GM12865 (cell line): ENCODE data around the gene TMEM31.

Source experiments
- DNase-seq: peaks from one replicate; pipeline ENCODE4 v3.0.0; 2010; ENCODE audit warnings: low read depth
- H3K4me3 ChIP-seq: 2 replicates; pipeline ENCODE4 v1.5.1; 2011; ENCODE audit warnings: mild to moderate bottlenecking, low read depth, low read length, control low read depth
- TF ChIP-seq, protein P1 (sequence below): IDR thresholded peaks from 2 replicates; pipeline ENCODE4 v1.5.1; 2011; ENCODE audit warnings: low read length, control low read depth, low read depth, inconsistent platforms; ENCODE audit not compliant: insufficient read depth; ENCODE audit errors: missing control alignments

TMEM31 gene

DNA sequence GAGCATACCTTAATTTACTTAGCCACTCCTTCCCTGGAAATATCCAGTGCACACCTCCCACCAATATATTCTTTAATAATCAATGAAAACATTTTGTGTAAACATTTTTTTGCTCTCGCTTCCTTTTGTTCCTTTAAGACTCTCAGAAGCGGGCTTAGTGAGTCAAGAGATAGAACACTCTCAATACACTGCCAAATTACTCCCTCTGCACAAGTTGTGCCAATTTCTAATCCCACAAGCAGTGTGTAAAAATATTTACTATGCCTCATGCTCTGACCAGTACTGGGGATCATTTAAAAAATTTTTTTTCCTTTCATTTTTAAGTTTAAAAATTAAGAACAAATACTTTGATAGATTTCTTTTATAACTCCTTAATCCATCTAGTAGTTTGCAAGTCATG lies 29.3 kb upstream of the TMEM31 start:
- no peak for DNase-seq
- no peak overlapping the region for H3K4me3 ChIP-seq
- TF ChIP-seq, protein P1, sequence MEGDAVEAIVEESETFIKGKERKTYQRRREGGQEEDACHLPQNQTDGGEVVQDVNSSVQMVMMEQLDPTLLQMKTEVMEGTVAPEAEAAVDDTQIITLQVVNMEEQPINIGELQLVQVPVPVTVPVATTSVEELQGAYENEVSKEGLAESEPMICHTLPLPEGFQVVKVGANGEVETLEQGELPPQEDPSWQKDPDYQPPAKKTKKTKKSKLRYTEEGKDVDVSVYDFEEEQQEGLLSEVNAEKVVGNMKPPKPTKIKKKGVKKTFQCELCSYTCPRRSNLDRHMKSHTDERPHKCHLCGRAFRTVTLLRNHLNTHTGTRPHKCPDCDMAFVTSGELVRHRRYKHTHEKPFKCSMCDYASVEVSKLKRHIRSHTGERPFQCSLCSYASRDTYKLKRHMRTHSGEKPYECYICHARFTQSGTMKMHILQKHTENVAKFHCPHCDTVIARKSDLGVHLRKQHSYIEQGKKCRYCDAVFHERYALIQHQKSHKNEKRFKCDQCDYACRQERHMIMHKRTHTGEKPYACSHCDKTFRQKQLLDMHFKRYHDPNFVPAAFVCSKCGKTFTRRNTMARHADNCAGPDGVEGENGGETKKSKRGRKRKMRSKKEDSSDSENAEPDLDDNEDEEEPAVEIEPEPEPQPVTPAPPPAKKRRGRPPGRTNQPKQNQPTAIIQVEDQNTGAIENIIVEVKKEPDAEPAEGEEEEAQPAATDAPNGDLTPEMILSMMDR, result no peak

DNA sequence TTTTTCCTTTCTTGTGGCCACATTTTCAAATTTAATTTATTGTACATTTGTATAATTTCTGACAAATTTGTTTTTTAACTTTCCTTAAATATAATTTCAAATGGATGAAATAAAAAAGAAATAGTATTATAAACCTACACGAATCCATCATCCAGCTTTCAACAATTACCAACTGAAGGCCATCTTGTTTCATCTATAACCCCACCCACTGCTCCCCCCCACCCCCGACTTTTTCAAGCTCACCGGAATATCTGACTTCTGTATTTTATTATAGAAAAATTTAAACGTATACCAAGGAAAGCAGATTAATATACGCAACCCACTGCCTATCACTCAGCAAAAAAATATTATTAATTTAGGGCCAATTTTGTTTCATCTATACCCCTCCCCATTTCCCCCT lies 25.3 kb upstream of the TMEM31 start:
- peak; percentile 9 for DNase-seq
- H3K4me3 ChIP-seq, result peak overlapping the region; percentile 79
- TF ChIP-seq, protein P1, result no peak

DNA sequence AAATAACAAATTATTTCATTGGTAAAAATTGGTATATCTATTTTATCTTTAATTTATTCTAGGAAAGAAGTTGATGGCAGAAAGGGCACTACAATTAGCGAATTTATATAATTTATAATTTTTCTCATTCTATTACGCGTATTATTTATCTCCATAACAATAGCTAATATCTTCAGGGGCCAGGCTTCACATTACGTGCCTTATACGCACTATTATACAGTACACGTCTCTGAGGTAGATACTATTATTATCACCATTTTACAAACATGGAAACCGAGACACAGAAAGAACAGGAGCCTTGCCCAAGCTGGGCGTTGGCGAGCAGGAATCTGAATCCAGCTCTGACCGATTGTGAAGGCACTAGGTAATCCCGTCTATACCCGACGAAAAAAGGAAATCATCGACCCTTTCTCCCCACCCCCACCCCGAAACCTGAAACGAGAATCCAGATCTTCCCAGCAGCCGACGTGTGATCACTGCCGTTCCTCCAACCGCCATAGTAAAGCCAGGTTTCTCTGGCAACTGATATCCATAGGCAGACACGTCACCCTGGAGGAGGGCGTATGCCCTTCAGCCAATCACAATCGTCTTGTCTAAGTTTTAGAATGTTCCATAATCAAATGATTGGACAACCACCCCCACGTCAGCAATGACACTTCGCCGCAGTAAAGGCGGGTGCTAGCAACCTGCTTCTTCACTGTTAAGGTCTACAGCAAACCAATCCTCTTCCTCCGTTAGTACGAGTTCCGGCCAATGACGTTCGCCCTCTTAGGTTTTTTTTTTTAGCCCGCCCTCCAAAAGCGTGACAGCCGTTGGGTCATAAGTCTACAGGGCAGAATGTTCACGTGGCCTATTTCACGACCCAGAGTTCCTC lies 24.3 kb upstream of the TMEM31 start, which contains the start of gene MORF4L2:
Gene MORF4L2, minus strand, starts transcription at position 501 of the 874 bp plus-strand sequence. CDS start 9,672 bp downstream, outside the sequence.
- TF ChIP-seq, protein P1, result no peak
- peak within 1 kb of the TSS; percentile 79 for H3K4me3 ChIP-seq
- peak; percentile 96 for DNase-seq

DNA sequence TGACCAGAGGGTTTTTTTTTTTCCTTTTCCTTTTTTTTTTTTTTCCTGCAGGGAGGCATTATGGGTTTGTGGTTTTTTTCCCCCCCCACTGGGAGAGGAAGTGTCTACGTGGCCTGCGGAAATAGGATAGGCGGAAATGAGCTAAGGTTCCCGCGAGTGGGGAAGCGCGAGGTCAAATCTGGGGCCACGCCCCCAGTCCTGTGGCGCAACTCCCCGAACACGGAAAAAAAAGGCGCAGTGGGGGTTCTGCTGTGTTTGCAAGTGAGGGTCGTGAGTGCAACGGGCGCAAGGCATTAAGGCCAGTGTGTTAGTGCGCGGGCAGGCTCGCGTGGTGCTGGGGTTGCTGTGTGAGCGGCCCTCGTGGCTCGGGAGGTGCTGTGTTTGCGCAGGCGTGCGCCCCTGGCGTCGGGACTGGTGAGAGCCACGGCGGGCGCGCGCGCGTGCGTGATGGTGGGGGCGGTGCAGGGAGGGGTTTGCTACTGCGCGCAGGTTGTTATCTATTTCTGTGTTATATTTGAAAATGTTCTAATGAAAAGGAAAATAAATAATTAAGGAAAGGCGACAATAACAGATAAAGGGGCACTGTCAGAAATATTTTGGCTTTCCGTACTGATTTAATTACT lies 23.5 kb upstream of the TMEM31 start:
- peak overlapping the region; percentile 73 for H3K4me3 ChIP-seq
- TF ChIP-seq, protein P1, result peak; percentile 44
- DNase-seq, result peak; percentile 89

DNA sequence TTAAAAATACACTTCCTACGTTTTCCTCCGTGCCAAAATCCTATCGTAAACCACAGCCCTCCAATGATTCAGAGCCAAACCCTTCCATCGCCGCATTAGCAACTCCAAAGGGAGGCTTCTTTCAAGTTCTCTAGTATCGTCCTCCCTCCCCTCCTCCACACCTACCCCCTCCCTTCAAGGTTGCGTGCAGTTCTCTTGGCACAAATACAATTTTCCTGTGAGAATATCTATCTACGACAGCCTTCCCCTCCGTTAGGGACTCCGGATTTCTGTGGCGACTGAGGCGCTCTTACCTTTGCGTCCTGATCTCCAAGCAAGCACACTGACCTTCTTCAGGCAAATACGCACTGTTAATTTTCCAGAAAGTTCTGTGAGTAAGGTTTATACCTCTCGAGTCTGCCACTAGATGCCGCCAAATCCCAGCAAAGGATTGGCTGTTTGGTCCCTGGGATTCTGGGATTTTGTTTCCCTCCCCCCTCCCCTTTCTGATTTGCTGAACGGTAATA lies 23.0 kb upstream of the TMEM31 start:
- peak; percentile 67 for DNase-seq
- TF ChIP-seq, protein P1, result peak; percentile 66
- H3K4me3 ChIP-seq, result peak overlapping the region; percentile 73

DNA sequence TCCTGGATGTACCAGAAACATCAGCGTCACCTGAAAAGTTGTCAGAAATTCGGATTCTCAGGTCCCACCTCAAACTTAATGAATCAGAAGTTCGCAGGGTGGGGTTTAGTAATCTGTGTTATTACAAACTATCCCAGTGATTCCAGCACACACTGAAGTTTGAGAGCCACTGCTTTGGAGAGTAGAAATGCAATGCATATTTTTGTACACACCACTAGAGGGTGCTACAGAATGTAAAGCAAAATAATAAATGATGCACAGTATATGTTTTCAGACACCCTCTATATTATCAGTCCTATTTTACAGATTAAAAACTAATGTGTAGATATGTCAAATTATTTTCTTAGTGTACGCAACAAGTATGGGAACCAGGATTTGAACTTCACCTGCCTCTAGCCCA lies 21.8 kb upstream of the TMEM31 start:
- TF ChIP-seq, protein P1, result peak; percentile 47
- no peak overlapping the region for H3K4me3 ChIP-seq
- DNase-seq, result peak; percentile 15
